Measurements from ENCODE around the gene LRTM2. TPM values are rescaled to one million over a fixed set of nuclear protein-coding genes. Genes with fewer than 3 reads are reported as not detected.

LRTM2 gene
- polyA plus RNA-seq, 1 donor from 2014 or later: 2.4 TPM

DNA sequence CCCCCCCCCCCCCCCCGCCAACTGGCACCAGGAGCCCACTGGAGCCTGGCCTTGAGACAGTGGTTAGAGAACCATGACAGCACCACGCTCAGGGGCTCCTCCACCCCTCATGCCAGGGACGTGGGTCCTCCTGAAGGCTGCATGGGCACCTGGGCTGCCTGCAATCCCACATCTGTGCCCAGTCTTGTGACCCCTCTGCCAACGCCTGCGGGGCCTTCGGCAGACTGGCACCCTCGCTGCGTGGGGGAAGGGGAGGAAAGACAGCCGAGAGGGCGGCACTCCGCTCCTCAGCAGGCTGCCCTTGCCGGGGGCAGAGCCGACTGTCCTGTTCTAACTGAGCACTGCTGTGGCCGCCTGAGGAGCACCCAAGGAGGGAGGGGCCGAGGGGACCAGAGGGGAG is 6.0 kb downstream of the LRTM2 start:
- no peaks in the 10 kb centered on the region for H3K36me3 ChIP-seq (ENCODE audit: insufficient read depth, low read length)
- no peaks in the 10 kb centered on the region for H3K9me2 ChIP-seq (ENCODE audit: insufficient read depth, low read length)
- no peaks in the 10 kb centered on the region for H3K79me2 ChIP-seq (replicated peaks; ENCODE audit: insufficient read depth, low read length)
- TF ChIP-seq MXI1 (conservative IDR thresholded peaks at IDR 0.05; ENCODE audit: poor library complexity, severe bottlenecking) (no peak), EP300 (conservative IDR thresholded peaks at IDR 0.05; ENCODE audit: poor library complexity, severe bottlenecking) (no peak), TAF1 (IDR thresholded peaks at IDR 0.05; ENCODE audit: low read depth) (no peak)
- H3K9me3 ChIP-seq (ENCODE audit: low read length): no peaks in the 10 kb centered on the region
- no peak overlapping the region for H3K27ac ChIP-seq (ENCODE audit: low read length)
- H3K9ac ChIP-seq (ENCODE audit: low read length): no peak overlapping the region
- no peaks in the 10 kb centered on the region for H3F3A ChIP-seq (ENCODE audit: insufficient read depth, low read length, poor library complexity, severe bottlenecking)
- no peak overlapping the region for H2AFZ ChIP-seq (ENCODE audit: low read depth, low read length)
- H3K27me3 ChIP-seq (ENCODE audit: insufficient read depth, low read depth, low read length): peaks cover 14% of the 10 kb centered on the region
- H3K4me2 ChIP-seq (ENCODE audit: low read length): no peak overlapping the region
- H4K20me1 ChIP-seq (ENCODE audit: insufficient read depth): no peaks in the 10 kb centered on the region
- H3K4me3 ChIP-seq (ENCODE audit: low read length): no peak overlapping the region

DNA sequence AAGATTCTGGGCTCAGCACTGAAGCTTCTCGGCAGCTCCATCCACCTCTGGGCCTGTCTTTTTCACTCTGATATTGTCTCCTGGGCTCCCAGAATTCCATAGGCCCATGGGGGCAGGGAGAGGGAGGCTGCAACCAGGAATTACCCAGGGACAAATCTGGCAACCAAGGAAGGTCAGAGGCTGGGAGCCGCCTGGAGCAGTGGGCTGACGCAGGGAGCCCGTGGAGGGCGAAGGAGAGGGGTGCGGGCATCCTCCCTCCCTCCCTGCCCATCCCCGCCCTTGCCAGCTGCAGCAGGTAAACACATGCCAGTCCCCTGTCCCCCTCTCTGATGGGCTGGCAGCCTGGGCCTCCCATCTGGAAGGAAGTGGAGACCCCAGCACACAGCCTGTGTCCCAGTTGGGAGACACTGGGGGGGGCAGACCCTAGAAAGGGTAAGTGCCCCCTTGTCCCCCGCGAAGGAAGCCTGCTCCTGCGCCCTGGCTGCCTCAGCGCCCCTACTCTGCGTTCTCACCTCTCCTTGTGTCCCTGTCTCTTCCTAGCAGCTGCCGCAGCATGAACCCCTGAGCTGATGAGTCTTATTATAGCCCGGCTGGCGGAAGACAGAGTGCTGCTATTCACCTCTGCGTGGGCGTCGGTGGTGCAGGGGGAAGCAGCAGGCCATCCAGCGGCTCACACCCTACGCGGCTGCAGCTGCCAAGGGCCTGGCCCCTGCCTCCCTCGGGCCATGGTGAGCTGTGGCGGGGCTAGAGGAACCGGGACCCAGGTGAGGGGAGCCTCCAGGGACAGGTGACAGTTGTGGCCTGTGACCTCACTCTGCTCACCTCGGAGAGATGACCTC is 6.7 kb downstream of the LRTM2 start:
- TF ChIP-seq EP300 (conservative IDR thresholded peaks at IDR 0.05; ENCODE audit: poor library complexity, severe bottlenecking): no peak
- TF ChIP-seq, protein P1, sequence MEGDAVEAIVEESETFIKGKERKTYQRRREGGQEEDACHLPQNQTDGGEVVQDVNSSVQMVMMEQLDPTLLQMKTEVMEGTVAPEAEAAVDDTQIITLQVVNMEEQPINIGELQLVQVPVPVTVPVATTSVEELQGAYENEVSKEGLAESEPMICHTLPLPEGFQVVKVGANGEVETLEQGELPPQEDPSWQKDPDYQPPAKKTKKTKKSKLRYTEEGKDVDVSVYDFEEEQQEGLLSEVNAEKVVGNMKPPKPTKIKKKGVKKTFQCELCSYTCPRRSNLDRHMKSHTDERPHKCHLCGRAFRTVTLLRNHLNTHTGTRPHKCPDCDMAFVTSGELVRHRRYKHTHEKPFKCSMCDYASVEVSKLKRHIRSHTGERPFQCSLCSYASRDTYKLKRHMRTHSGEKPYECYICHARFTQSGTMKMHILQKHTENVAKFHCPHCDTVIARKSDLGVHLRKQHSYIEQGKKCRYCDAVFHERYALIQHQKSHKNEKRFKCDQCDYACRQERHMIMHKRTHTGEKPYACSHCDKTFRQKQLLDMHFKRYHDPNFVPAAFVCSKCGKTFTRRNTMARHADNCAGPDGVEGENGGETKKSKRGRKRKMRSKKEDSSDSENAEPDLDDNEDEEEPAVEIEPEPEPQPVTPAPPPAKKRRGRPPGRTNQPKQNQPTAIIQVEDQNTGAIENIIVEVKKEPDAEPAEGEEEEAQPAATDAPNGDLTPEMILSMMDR (IDR thresholded peaks at IDR 0.05; ENCODE audit: poor library complexity, severe bottlenecking): no peak
- TF ChIP-seq RAD21 (conservative IDR thresholded peaks at IDR 0.05): no peak
- TF ChIP-seq EZH2 (IDR thresholded peaks at IDR 0.05; ENCODE audit: borderline replicate concordance, insufficient read depth, low read length, poor library complexity, severe bottlenecking): no peak
- TF ChIP-seq REST (IDR thresholded peaks at IDR 0.05; ENCODE audit: borderline replicate concordance): no peak
- TF ChIP-seq TAF1 (IDR thresholded peaks at IDR 0.05; ENCODE audit: low read depth): no peak
- TF ChIP-seq POLR2AphosphoS5 (IDR thresholded peaks at IDR 0.05): no peak
- no peak for TF ChIP-seq SMC3 (conservative IDR thresholded peaks at IDR 0.05; ENCODE audit: poor library complexity)
- no peak for TF ChIP-seq MXI1 (conservative IDR thresholded peaks at IDR 0.05; ENCODE audit: poor library complexity, severe bottlenecking)
- no peak overlapping the region for H3K27ac ChIP-seq (ENCODE audit: low read length)
- H3K4me2 ChIP-seq (ENCODE audit: low read length): no peak overlapping the region
- no peak overlapping the region for H3K4me3 ChIP-seq (ENCODE audit: low read length)
- H2AFZ ChIP-seq (ENCODE audit: low read depth, low read length): no peak overlapping the region
- H3K9me3 ChIP-seq (ENCODE audit: low read length): no peaks in the 10 kb centered on the region
- H3K36me3 ChIP-seq (ENCODE audit: insufficient read depth, low read length): no peaks in the 10 kb centered on the region
- no peaks in the 10 kb centered on the region for H3K9me2 ChIP-seq (ENCODE audit: insufficient read depth, low read length)
- H4K20me1 ChIP-seq (ENCODE audit: insufficient read depth): no peaks in the 10 kb centered on the region
- no peaks in the 10 kb centered on the region for H3K79me2 ChIP-seq (replicated peaks; ENCODE audit: insufficient read depth, low read length)
- no peaks in the 10 kb centered on the region for H3F3A ChIP-seq (ENCODE audit: insufficient read depth, low read length, poor library complexity, severe bottlenecking)
- H3K9ac ChIP-seq (ENCODE audit: low read length): no peak overlapping the region
- H3K27me3 ChIP-seq (ENCODE audit: insufficient read depth, low read depth, low read length): peaks cover 17% of the 10 kb centered on the region
